GM19240 (cell line): ENCODE results near the gene AFG1L.
"Not testable (repeated sequence)": the region's sequence is repeated elsewhere in the genome, so short reads cannot be mapped to it uniquely, and the experiment has no call there.

Experiments
- DNase-seq: peaks from one replicate; pipeline ENCODE4 v3.0.0; 2011; ENCODE audit warnings: low spot score; ENCODE audit not compliant: insufficient read length

AFG1L gene

GRCh38 chr6:108555399-108556052 lies 260.7 kb downstream of the AFG1L start:
- no peak for DNase-seq

- no peak for DNase-seq
These were observed 261.4 kb downstream of the AFG1L start for GRCh38 chr6:108556250-108556649.

GRCh38 chr6:108556866-108557493 lies 262.1 kb downstream of the AFG1L start:
- DNase-seq = no peak

- DNase-seq = no peak
These were observed 262.9 kb downstream of the AFG1L start for GRCh38 chr6:108557494-108558371.

GRCh38 chr6:108558372-108559096 lies 263.7 kb downstream of the AFG1L start:
- peak; percentile 58 for DNase-seq

GRCh38 chr6:108559097-108559883 lies 264.4 kb downstream of the AFG1L start:
- DNase-seq = peak; percentile 26

- DNase-seq = no peak
These were observed 265.1 kb downstream of the AFG1L start for GRCh38 chr6:108559884-108560462.

- DNase-seq = no peak
These were observed 265.8 kb downstream of the AFG1L start, which contains the start of gene FOXO3 for GRCh38 chr6:108560463-108561308. Gene FOXO3, plus strand, starts transcription at chr6:108560917. Its CDS starts 292 bp downstream, at chr6:108561209.

- not testable (repeated sequence) for DNase-seq
These were observed 266.4 kb downstream of the AFG1L start for GRCh38 chr6:108561309-108561647.

- DNase-seq = no peak
These were observed 267.1 kb downstream of the AFG1L start for GRCh38 chr6:108561742-108562502.

- no peak for DNase-seq
These were observed 267.7 kb downstream of the AFG1L start for GRCh38 chr6:108562503-108562993.

GRCh38 chr6:108563292-108563691 lies 268.4 kb downstream of the AFG1L start:
- no peak for DNase-seq

- DNase-seq = no peak
These were observed 269.3 kb downstream of the AFG1L start for GRCh38 chr6:108564178-108564577.

GRCh38 chr6:108565091-108565766 lies 270.4 kb downstream of the AFG1L start:
- DNase-seq = peak; percentile 15

- no peak for DNase-seq
These were observed 271.0 kb downstream of the AFG1L start for GRCh38 chr6:108565893-108566292.

- no peak for DNase-seq
These were observed 271.6 kb downstream of the AFG1L start for GRCh38 chr6:108566406-108566805.

GRCh38 chr6:108568101-108568500 lies 273.2 kb downstream of the AFG1L start:
- no peak for DNase-seq
